ENCODE results near the gene MSS51.

The MSS51 gene

GRCh38 chr10:73433538-73433867, at the start of gene MSS51:
Gene MSS51, minus strand, starts transcription at chr10:73433561. Its CDS starts 5,277 bp downstream, at chr10:73428284.
- Histone ChIP-seq H3K9me3 (no peaks in the 10 kb centered on the region), H3K27me3 (no peaks in the 10 kb centered on the region), H3K27ac (no peak within 1 kb of the TSS), H3K4me1 (ENCODE audit: control insufficient read depth in 1 of 2, insufficient read depth in 1 of 2, low read depth in 1 of 2, low read length in 1 of 2) (no peaks in the 10 kb centered on the region), H3K36me3 (peaks cover 46% of the 10 kb centered on the region), H3K4me3 (ENCODE audit: low read depth in 1 of 2, low read length in 1 of 2) (no peak within 1 kb of the TSS)
- TF ChIP-seq, protein P1, sequence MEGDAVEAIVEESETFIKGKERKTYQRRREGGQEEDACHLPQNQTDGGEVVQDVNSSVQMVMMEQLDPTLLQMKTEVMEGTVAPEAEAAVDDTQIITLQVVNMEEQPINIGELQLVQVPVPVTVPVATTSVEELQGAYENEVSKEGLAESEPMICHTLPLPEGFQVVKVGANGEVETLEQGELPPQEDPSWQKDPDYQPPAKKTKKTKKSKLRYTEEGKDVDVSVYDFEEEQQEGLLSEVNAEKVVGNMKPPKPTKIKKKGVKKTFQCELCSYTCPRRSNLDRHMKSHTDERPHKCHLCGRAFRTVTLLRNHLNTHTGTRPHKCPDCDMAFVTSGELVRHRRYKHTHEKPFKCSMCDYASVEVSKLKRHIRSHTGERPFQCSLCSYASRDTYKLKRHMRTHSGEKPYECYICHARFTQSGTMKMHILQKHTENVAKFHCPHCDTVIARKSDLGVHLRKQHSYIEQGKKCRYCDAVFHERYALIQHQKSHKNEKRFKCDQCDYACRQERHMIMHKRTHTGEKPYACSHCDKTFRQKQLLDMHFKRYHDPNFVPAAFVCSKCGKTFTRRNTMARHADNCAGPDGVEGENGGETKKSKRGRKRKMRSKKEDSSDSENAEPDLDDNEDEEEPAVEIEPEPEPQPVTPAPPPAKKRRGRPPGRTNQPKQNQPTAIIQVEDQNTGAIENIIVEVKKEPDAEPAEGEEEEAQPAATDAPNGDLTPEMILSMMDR (IDR thresholded peaks at IDR 0.05): no peak

GRCh38 chr10:73480158-73480557, 46.8 kb upstream of the MSS51 start:
- TF ChIP-seq, protein P1 (IDR thresholded peaks at IDR 0.05): no peak
- Histone ChIP-seq H3K9me3 (no peaks in the 10 kb centered on the region), H3K27ac (no peak overlapping the region), H3K36me3 (peaks cover 51% of the 10 kb centered on the region), H3K4me3 (ENCODE audit: low read depth in 1 of 2, low read length in 1 of 2) (no peak overlapping the region), H3K27me3 (no peaks in the 10 kb centered on the region), H3K4me1 (ENCODE audit: control insufficient read depth in 1 of 2, insufficient read depth in 1 of 2, low read depth in 1 of 2, low read length in 1 of 2) (no peaks in the 10 kb centered on the region)

- TF ChIP-seq, protein P1 (IDR thresholded peaks at IDR 0.05): no peak
- Histone ChIP-seq H3K4me1 (ENCODE audit: control insufficient read depth in 1 of 2, insufficient read depth in 1 of 2, low read depth in 1 of 2, low read length in 1 of 2) (no peaks in the 10 kb centered on the region), H3K27ac (no peak overlapping the region), H3K36me3 (peaks cover 66% of the 10 kb centered on the region), H3K4me3 (ENCODE audit: low read depth in 1 of 2, low read length in 1 of 2) (no peak overlapping the region), H3K9me3 (no peaks in the 10 kb centered on the region), H3K27me3 (no peaks in the 10 kb centered on the region)
Measured at GRCh38 chr10:73478636-73479035, 45.3 kb upstream of the MSS51 start.

DNA sequence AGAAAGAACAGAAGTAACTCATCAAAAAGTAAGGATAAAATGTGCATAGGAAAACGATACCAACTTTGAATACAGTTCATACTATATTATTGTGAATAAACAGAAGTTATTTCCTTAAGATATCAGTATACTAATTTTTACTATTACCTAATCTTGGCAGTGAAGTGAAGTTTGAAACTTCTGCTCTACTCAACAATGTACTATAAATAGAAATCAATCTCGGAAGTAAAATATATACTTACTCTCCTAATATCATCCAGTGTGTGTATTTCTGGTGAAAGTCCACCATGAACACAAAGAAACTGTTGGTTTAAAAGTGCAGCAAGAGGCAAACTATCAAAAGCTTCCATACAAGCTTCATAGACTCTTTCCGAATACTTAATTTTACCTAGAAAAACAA, 37.9 kb upstream of the MSS51 start:
- H3K9me3 ChIP-seq: no peaks in the 10 kb centered on the region
- no peak overlapping the region for H3K27ac ChIP-seq
- TF ChIP-seq, protein P1 (IDR thresholded peaks at IDR 0.05): no peak
- H3K36me3 ChIP-seq: peaks cover 88% of the 10 kb centered on the region
- H3K27me3 ChIP-seq: no peaks in the 10 kb centered on the region
- H3K4me3 ChIP-seq (ENCODE audit: low read depth in 1 of 2, low read length in 1 of 2): no peak overlapping the region
- no peaks in the 10 kb centered on the region for H3K4me1 ChIP-seq (ENCODE audit: control insufficient read depth in 1 of 2, insufficient read depth in 1 of 2, low read depth in 1 of 2, low read length in 1 of 2)

GRCh38 chr10:73469579-73469978, 36.2 kb upstream of the MSS51 start:
- Histone ChIP-seq H3K4me1 (ENCODE audit: control insufficient read depth in 1 of 2, insufficient read depth in 1 of 2, low read depth in 1 of 2, low read length in 1 of 2) (no peaks in the 10 kb centered on the region), H3K27ac (no peak overlapping the region), H3K9me3 (no peaks in the 10 kb centered on the region), H3K27me3 (no peaks in the 10 kb centered on the region), H3K4me3 (ENCODE audit: low read depth in 1 of 2, low read length in 1 of 2) (no peak overlapping the region), H3K36me3 (peaks cover 88% of the 10 kb centered on the region)
- TF ChIP-seq, protein P1 (IDR thresholded peaks at IDR 0.05): no peak

DNA sequence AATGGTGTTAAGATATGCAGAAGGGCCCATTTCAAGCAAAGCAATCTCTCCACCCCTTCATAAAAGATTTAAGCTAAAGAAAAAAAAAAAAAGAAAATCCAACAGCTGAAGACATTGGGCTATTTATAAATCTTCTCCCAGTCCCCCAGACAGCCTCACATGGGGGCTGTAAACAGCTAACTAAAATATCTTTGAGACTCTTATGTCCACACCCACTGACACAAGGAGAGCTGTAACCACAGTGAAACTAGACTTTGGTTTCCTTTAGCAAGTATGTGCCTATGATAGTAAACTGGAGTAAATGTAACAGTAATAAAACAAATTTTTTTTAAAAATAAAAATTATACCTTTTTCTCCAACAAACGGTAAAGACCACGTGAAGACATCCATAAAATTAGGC, 33.8 kb upstream of the MSS51 start:
- no peaks in the 10 kb centered on the region for H3K27me3 ChIP-seq
- peaks cover 85% of the 10 kb centered on the region for H3K36me3 ChIP-seq
- no peaks in the 10 kb centered on the region for H3K9me3 ChIP-seq
- no peak overlapping the region for H3K27ac ChIP-seq
- no peak overlapping the region for H3K4me3 ChIP-seq (ENCODE audit: low read depth in 1 of 2, low read length in 1 of 2)
- TF ChIP-seq, protein P1 (IDR thresholded peaks at IDR 0.05): no peak
- no peaks in the 10 kb centered on the region for H3K4me1 ChIP-seq (ENCODE audit: control insufficient read depth in 1 of 2, insufficient read depth in 1 of 2, low read depth in 1 of 2, low read length in 1 of 2)

Measured in neutrophil (primary cell).